H1 (cell line): ENCODE results near the gene ZNRF3.

ENCODE experiments used
- EP300 ChIP-seq, 2 experiments: IDR thresholded peaks; 1 replicate in 1 of 2; 2 replicates in 1 of 2; pipeline ENCODE4 v1.6.1; 2011 to 2012; ENCODE audit warnings: low read depth in 2 of 2, low read length in 2 of 2, mild to moderate bottlenecking in 2 of 2, borderline replicate concordance in 1 of 2, inconsistent platforms in 1 of 2, moderate library complexity in 1 of 2
- EZH2 ChIP-seq: fragments of 200-600 bp; sonication (generic); IDR thresholded peaks from 2 replicates; pipeline ENCODE4 v1.7.1; 2012; ENCODE audit warnings: low read depth, mild to moderate bottlenecking, moderate library complexity, low read length, inconsistent platforms; ENCODE audit not compliant: severe bottlenecking
- HDAC6 ChIP-seq: IDR thresholded peaks from one replicate; pipeline ENCODE4 v1.7.1; 2012; ENCODE audit warnings: low read depth, mild to moderate bottlenecking, inconsistent platforms, low read length, moderate library complexity
- MAFK ChIP-seq: IDR thresholded peaks from 2 replicates; pipeline ENCODE4 v1.6.1; 2012; ENCODE audit warnings: low read depth, mild to moderate bottlenecking, improper control_type of control experiment, low read length
- POLR2AphosphoS5 ChIP-seq: IDR thresholded peaks from 2 replicates; pipeline ENCODE4 v1.6.1; 2011; ENCODE audit warnings: low read depth, low read length
- RFX5 ChIP-seq: IDR thresholded peaks from 2 replicates; pipeline ENCODE4 v1.6.1; 2011; ENCODE audit warnings: low read depth, low read length, improper control_type of control experiment, borderline replicate concordance
- TF ChIP-seq, protein P1 (sequence below), 3 experiments: IDR thresholded peaks; 1 replicate in 2 of 3; 2 replicates in 1 of 3; pipeline versions ENCODE4 v1.5.1 to v1.6.1; 2011; ENCODE audit warnings: low read length in 3 of 3, mild to moderate bottlenecking in 3 of 3, inconsistent platforms in 2 of 3, low read depth in 1 of 3, moderate library complexity in 1 of 3; ENCODE audit not compliant: insufficient read depth in 1 of 3; ENCODE audit errors: control extremely low read depth in 1 of 3

GRCh38 chr22:28949788-28950187 is 66.4 kb downstream of the ZNRF3 start:
- TF ChIP-seq HDAC6 (no peak), RFX5 (no peak), POLR2AphosphoS5 (no peak), EP300 (IDR thresholded peaks at IDR 0.05; ENCODE audit: borderline replicate concordance in 1 of 2, low read depth in 2 of 2, low read length in 2 of 2) (no peak), MAFK (no peak), EZH2 (no peak)
- TF ChIP-seq, protein P1, sequence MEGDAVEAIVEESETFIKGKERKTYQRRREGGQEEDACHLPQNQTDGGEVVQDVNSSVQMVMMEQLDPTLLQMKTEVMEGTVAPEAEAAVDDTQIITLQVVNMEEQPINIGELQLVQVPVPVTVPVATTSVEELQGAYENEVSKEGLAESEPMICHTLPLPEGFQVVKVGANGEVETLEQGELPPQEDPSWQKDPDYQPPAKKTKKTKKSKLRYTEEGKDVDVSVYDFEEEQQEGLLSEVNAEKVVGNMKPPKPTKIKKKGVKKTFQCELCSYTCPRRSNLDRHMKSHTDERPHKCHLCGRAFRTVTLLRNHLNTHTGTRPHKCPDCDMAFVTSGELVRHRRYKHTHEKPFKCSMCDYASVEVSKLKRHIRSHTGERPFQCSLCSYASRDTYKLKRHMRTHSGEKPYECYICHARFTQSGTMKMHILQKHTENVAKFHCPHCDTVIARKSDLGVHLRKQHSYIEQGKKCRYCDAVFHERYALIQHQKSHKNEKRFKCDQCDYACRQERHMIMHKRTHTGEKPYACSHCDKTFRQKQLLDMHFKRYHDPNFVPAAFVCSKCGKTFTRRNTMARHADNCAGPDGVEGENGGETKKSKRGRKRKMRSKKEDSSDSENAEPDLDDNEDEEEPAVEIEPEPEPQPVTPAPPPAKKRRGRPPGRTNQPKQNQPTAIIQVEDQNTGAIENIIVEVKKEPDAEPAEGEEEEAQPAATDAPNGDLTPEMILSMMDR (IDR thresholded peaks at IDR 0.05; ENCODE audit: control extremely low read depth in 1 of 3, insufficient read depth in 1 of 3, low read depth in 1 of 3, low read length in 3 of 3), result no peak
